A549 (cell line): ENCODE data around the gene MYH6. TPM values are rescaled to one million over a fixed set of nuclear protein-coding genes. Genes with fewer than 3 reads are reported as not detected.

ENCODE experiments used
- ATAC-seq, 2 experiments: fragments of 200-7000 bp in 1 of 2; fragments of >200 bp in 1 of 2; cut with Nextera tagmentation in 1 of 2; cut with Tn5 transposase in 1 of 2; 3 replicates each; pipeline versions ENCODE4 v1.8.0 to v1.9.1; 2018 to 2020; ENCODE audit warnings: mild to moderate bottlenecking in 1 of 2, moderate library complexity in 1 of 2
- CTCF ChIA-PET: fragments of 300-600 bp; sonication (Branson Sonifier 250); formaldehyde crosslinking; extraction: SDS; loops from one replicate; lab custom pipeline; 2021; ENCODE audit warnings: antibody characterized with exemption, inconsistent platforms; lab: Yijun Ruan, JAX
- POLR2A ChIA-PET: fragments of 350-600 bp; formaldehyde crosslinking; extraction: SDS; loops from one replicate; lab custom pipeline; 2021; ENCODE audit warnings: antibody characterized with exemption, inconsistent platforms; lab: Yijun Ruan, JAX
- DNase-seq, 2 experiments: peaks; one replicate each; pipeline versions ENCODE4 v3.0.0 to v3.0.0-alpha.2; 2011 to 2016; ENCODE audit warnings: low read depth in 1 of 2, low spot score in 1 of 2
- FAIRE-seq: peaks from 2 replicates; lab custom pipeline; 2011; peaks lifted over from hg19 to GRCh38; lab: Jason Lieb, UNC
- H3K27ac ChIP-seq, 2 experiments: fragments of >200 bp; sonication (Bioruptor Twin); formaldehyde crosslinking; 3 replicates each; pipeline ENCODE4 v1.5.1; 2016 to 2017
- H3K4me1 ChIP-seq: fragments of >200 bp; sonication (Bioruptor Twin); formaldehyde crosslinking; 3 replicates; pipeline ENCODE4 v1.6.1; 2016
- H3K4me2 ChIP-seq: fragments of >200 bp; sonication (Bioruptor Twin); formaldehyde crosslinking; 3 replicates; pipeline ENCODE4 v1.6.1; 2016
- H3K4me3 ChIP-seq: fragments of >200 bp; sonication (Bioruptor Twin); formaldehyde crosslinking; 3 replicates; pipeline ENCODE4 v1.5.1; 2016
- H3K9me3 ChIP-seq: fragments of >200 bp; sonication (Bioruptor Twin); formaldehyde crosslinking; 3 replicates; pipeline ENCODE4 v1.6.1; 2016
- BHLHE40 ChIP-seq: IDR thresholded peaks from 2 replicates; pipeline ENCODE4 v1.6.1; 2012; ENCODE audit warnings: low read depth, low read length, inconsistent platforms
- CEBPB ChIP-seq, 2 experiments: fragments of >200 bp in 1 of 2; sonication (Bioruptor Twin) in 1 of 2; formaldehyde crosslinking in 1 of 2; IDR thresholded peaks; 2 replicates each; pipeline ENCODE4 v1.6.1; 2012 to 2016
- CHD2 ChIP-seq: fragments of 150-350 bp; IDR thresholded peaks from 2 replicates; pipeline ENCODE4 v1.6.1; 2014; ENCODE audit warnings: low read length; ENCODE audit not compliant: partially characterized antibody
- CHD4 ChIP-seq: fragments of 200-600 bp; sonication (generic); IDR thresholded peaks from 2 replicates; pipeline ENCODE4 v1.6.1; 2016; ENCODE audit warnings: antibody characterized with exemption, mild to moderate bottlenecking, borderline replicate concordance
- EHMT2 ChIP-seq: fragments of 200-600 bp; sonication (generic); IDR thresholded peaks from 2 replicates; pipeline ENCODE4 v1.6.1; 2016; ENCODE audit warnings: antibody characterized with exemption, low read depth, mild to moderate bottlenecking, moderate library complexity
- FOSL2 ChIP-seq, 2 experiments: fragments of 450-650 bp in 1 of 2; fragments of >200 bp in 1 of 2; sonication (Bioruptor Twin) in 1 of 2; formaldehyde crosslinking; IDR thresholded peaks; 2 replicates each; pipeline versions ENCODE4 v1.5.0 to v1.6.1; 2016 to 2020; ENCODE audit warnings: mild to moderate bottlenecking in 1 of 2, moderate library complexity in 1 of 2
- GATA3 ChIP-seq: IDR thresholded peaks from 2 replicates; pipeline ENCODE4 v1.6.1; 2012; ENCODE audit warnings: borderline replicate concordance
- HMGXB4 ChIP-seq: fragments of 250-450 bp; sonication (Bioruptor Pico); IDR thresholded peaks from 2 replicates; pipeline ENCODE4 v1.5.0; 2021; ENCODE audit warnings: mild to moderate bottlenecking, moderate library complexity, borderline replicate concordance
- JUN ChIP-seq, 2 experiments: fragments of >200 bp; sonication (Bioruptor Twin); formaldehyde crosslinking; IDR thresholded peaks; 2 replicates in 1 of 2; 3 replicates in 1 of 2; pipeline ENCODE4 v1.6.1; 2016 to 2017
- MAFK ChIP-seq: fragments of 450-650 bp; IDR thresholded peaks from 2 replicates; pipeline ENCODE4 v1.6.1; 2014; ENCODE audit not compliant: partially characterized antibody
- NFE2L2 ChIP-seq: fragments of 150-350 bp; conservative IDR thresholded peaks from 2 replicates; pipeline ENCODE4 v1.6.1; 2014; ENCODE audit warnings: low read length
- PHF8 ChIP-seq: fragments of 200-600 bp; sonication (generic); IDR thresholded peaks from 2 replicates; pipeline ENCODE4 v1.6.1; 2016; ENCODE audit warnings: low read depth, mild to moderate bottlenecking, antibody characterized with exemption, moderate library complexity, borderline replicate concordance
- POLR2A ChIP-seq: IDR thresholded peaks from 2 replicates; pipeline ENCODE4 v1.6.1; 2012; ENCODE audit warnings: mild to moderate bottlenecking, low read length
- POLR2AphosphoS2 ChIP-seq: conservative IDR thresholded peaks from 2 replicates; pipeline ENCODE4 v1.6.1; 2012; ENCODE audit warnings: low read length, improper control_type of control experiment, inconsistent platforms
- REST ChIP-seq: fragments of 200-600 bp; sonication (generic); IDR thresholded peaks from 2 replicates; pipeline ENCODE4 v1.6.1; 2016; ENCODE audit warnings: antibody characterized with exemption, mild to moderate bottlenecking, moderate library complexity
- TP53 ChIP-seq: fragments of 250-450 bp; sonication (Bioruptor Pico); IDR thresholded peaks from 2 replicates; pipeline ENCODE4 v1.5.0; 2021; ENCODE audit warnings: mild to moderate bottlenecking, moderate library complexity
- USF2 ChIP-seq: fragments of 450-650 bp; IDR thresholded peaks from 2 replicates; pipeline ENCODE4 v1.6.1; 2014; ENCODE audit warnings: antibody characterized with exemption
- ZFP36 ChIP-seq: fragments of 450-650 bp; IDR thresholded peaks from 2 replicates; pipeline ENCODE4 v1.6.1; 2014; ENCODE audit warnings: borderline replicate concordance; ENCODE audit not compliant: partially characterized antibody
- WGBS: methylation state at CpG from one replicate; pipeline ENCODE4 v1.1.6; 2017; ENCODE audit errors: missing lambda C conversion rate; 5-methylcytosine and 5-hydroxymethylcytosine counted together
- polyA plus RNA-seq, 4 experiments: library from polyadenylated mRNA; depleted of rRNA in 3 of 4; stranded (reverse); fragments of >200 nt; fragmentation: RNase III in 1 of 4; extraction: RNeasy Plus Mini Kit Qiagen cat#74134 plus additional on column Dnase treatment in 1 of 4; gene quantifications; 2 replicates in 3 of 4; 3 replicates in 1 of 4; pipeline ENCODE4 v1.2.3, GENCODE V29; 2011 to 2017

MYH6 gene
- polyA plus RNA-seq, 2 of the 4 experiments (the other 2 are of a cell fraction): not detected

GRCh38 chr14:23358553-23359166 is 49.4 kb downstream of the MYH6 start:
- no peak overlapping the region for H3K4me2 ChIP-seq
- POLR2A ChIA-PET: no interaction called here
- FAIRE-seq (no peak), DNase-seq (no peak), ATAC-seq (no peak)
- H3K4me1 ChIP-seq: no peaks in the 10 kb centered on the region
- H3K27ac ChIP-seq: no peak overlapping the region
- CTCF ChIA-PET: interaction anchor here (1.2 to 9.6 kb wide), 3 partner anchors 12 to 31 kb away, joined by 6 to 80 read pairs (median 28); partner anchors contain the start of gene CMTM5
- no peak overlapping the region for H3K4me3 ChIP-seq
- TF ChIP-seq BHLHE40: no peak
- no peaks in the 10 kb centered on the region for H3K9me3 ChIP-seq
- 86% methylated on average over 8 of the region's 12 CpGs for whole genome bisulfite sequencing

- Histone ChIP-seq H3K4me1 (0 out of 3 replicates have a peak, but pooled peaks cover 2% of the 10 kb centered on the region), H3K9me3 (no peaks in the 10 kb centered on the region), H3K27ac (no peak overlapping the region), H3K4me2 (no peak overlapping the region), H3K4me3 (no peak overlapping the region)
- ChIA-PET POLR2A (no interaction called here), CTCF (interaction anchor here (1.3 to 9.6 kb wide), 2 partner anchors 19 to 202 kb away, joined by 3 to 80 read pairs; partner anchors contain the start of gene CMTM5)
- 70% methylated on average over 3 of the region's 3 CpGs for WGBS
- no peak for FAIRE-seq
- peak in 1 of 2 experiments; percentile 37; a peak in 1 of 6 replicates for ATAC-seq
- TF ChIP-seq USF2 (no peak), POLR2AphosphoS2 (no peak), POLR2A (no peak), NFE2L2 (no peak), CHD4 (no peak), CEBPB (IDR thresholded peaks at IDR 0.05) (no peak), FOSL2 (IDR thresholded peaks at IDR 0.05) (no peak), FOSL2 (CRISPR knock-in tag; IDR thresholded peaks at IDR 0.05) (no peak), JUN (IDR thresholded peaks at IDR 0.05) (no peak), HMGXB4 (CRISPR knock-in tag) (no peak), PHF8 (no peak), TP53 (CRISPR knock-in tag) (no peak), ZFP36 (no peak), MAFK (no peak), GATA3 (no peak), EHMT2 (no peak), CHD2 (no peak)
- DNase-seq: no peak
These were observed 50.0 kb downstream of the MYH6 start for GRCh38 chr14:23358042-23358441.

- 79% methylated on average over 5 of the region's 8 CpGs for WGBS
- no peak overlapping the region for H3K27ac ChIP-seq
- FAIRE-seq (no peak), DNase-seq (no peak), ATAC-seq (no peak)
- TF ChIP-seq REST (no peak), BHLHE40 (no peak)
- ChIA-PET CTCF (interaction anchor here (0.5 to 9.6 kb wide), 4 partner anchors 13 to 202 kb away, joined by 3 to 80 read pairs (median 4); partner anchors contain the start of gene CMTM5), POLR2A (no interaction called here)
- 0 out of 3 replicates have a peak, but pooled peaks cover 3% of the 10 kb centered on the region for H3K4me1 ChIP-seq
- H3K9me3 ChIP-seq: no peaks in the 10 kb centered on the region
- no peak overlapping the region for H3K4me2 ChIP-seq
- no peak overlapping the region for H3K4me3 ChIP-seq
These were observed 50.8 kb downstream of the MYH6 start for GRCh38 chr14:23357261-23357660.
